Measurements from ENCODE around the gene BRD7.

The BRD7 gene

GRCh38 chr16:50336884-50337283, 31.9 kb downstream of the BRD7 start (continued):
- TF ChIP-seq ZNF639 (tag by site-specific recombination; IDR thresholded peaks at IDR 0.05) (no peak), YY1 (tag by site-specific recombination; IDR thresholded peaks at IDR 0.05) (no peak), ZNF280D (tag by site-specific recombination; IDR thresholded peaks at IDR 0.05) (no peak), ZNF266 (tag by site-specific recombination; IDR thresholded peaks at IDR 0.05; ENCODE audit: low read depth) (no peak), ZNF292 (tag by site-specific recombination; IDR thresholded peaks at IDR 0.05; ENCODE audit: borderline replicate concordance, low read depth) (no peak)

- no peaks in the 10 kb centered on the region for H3K9me3 ChIP-seq (ENCODE audit: control insufficient read depth, insufficient read depth, low read depth, low read length)
- H3K27ac ChIP-seq (ENCODE audit: extremely low read depth, low read depth, low read length), result no peak overlapping the region
- CTCF ChIA-PET, result no interaction called here
- H3K4me1 ChIP-seq (ENCODE audit: control insufficient read depth, insufficient read depth, low read length), result no peaks in the 10 kb centered on the region
- TF ChIP-seq ZSCAN16 (tag by site-specific recombination; IDR thresholded peaks at IDR 0.05), result no peak
- no peak for TF ChIP-seq KLF1 (tag by site-specific recombination; IDR thresholded peaks at IDR 0.05)
- no peak for TF ChIP-seq HOXC10 (CRISPR knock-in tag; IDR thresholded peaks at IDR 0.05)
- TF ChIP-seq ZFHX2 (tag by site-specific recombination; conservative IDR thresholded peaks at IDR 0.05), result no peak
- TF ChIP-seq ZNF23 (tag by site-specific recombination; IDR thresholded peaks at IDR 0.05; ENCODE audit: borderline replicate concordance), result no peak
- TF ChIP-seq MYNN (tag by site-specific recombination; IDR thresholded peaks at IDR 0.05; ENCODE audit: borderline replicate concordance), result no peak
- TF ChIP-seq ZNF776 (tag by site-specific recombination; IDR thresholded peaks at IDR 0.05; ENCODE audit: borderline replicate concordance), result no peak
- TF ChIP-seq ZBTB1 (tag by site-specific recombination; IDR thresholded peaks at IDR 0.05), result no peak
- POLR2A ChIA-PET, result no interaction called here
- H3K36me3 ChIP-seq (ENCODE audit: control insufficient read depth in 2 of 2, insufficient read depth in 1 of 2, low read length in 2 of 2), result peaks cover 18 to 66% of the 10 kb centered on the region in 2 experiments; a peak in 2 of 3 replicates
- H3K4me3 ChIP-seq (ENCODE audit: low read depth, low read length), result no peak overlapping the region
Observed at GRCh38 chr16:50335196-50335958, 33.4 kb downstream of the BRD7 start.

- peaks cover 13 to 70% of the 10 kb centered on the region in 2 experiments; a peak in 2 of 3 replicates for H3K36me3 ChIP-seq (ENCODE audit: control insufficient read depth in 2 of 2, insufficient read depth in 1 of 2, low read length in 2 of 2)
- CTCF ChIA-PET, result no interaction called here
Observed at GRCh38 chr16:50334106-50334975, 34.4 kb downstream of the BRD7 start.

More at GRCh38 chr16:50334106-50334975, 34.4 kb downstream of the BRD7 start:
- Histone ChIP-seq H3K4me3 (ENCODE audit: low read depth, low read length) (no peak overlapping the region), H3K27ac (ENCODE audit: extremely low read depth, low read depth, low read length) (no peak overlapping the region), H3K9me3 (ENCODE audit: control insufficient read depth, insufficient read depth, low read depth, low read length) (no peaks in the 10 kb centered on the region), H3K4me1 (ENCODE audit: control insufficient read depth, insufficient read depth, low read length) (no peaks in the 10 kb centered on the region)
- TF ChIP-seq ZNF175 (tag by site-specific recombination; IDR thresholded peaks at IDR 0.05) (no peak), BCL11B (tag by site-specific recombination; IDR thresholded peaks at IDR 0.05; ENCODE audit: low read depth) (no peak), ZNF239 (tag by site-specific recombination; IDR thresholded peaks at IDR 0.05) (no peak), ZNF645 (tag by site-specific recombination; IDR thresholded peaks at IDR 0.05) (no peak), IKZF3 (tag by site-specific recombination; IDR thresholded peaks at IDR 0.05) (no peak), ZNF510 (tag by site-specific recombination; IDR thresholded peaks at IDR 0.05; ENCODE audit: insufficient replicate concordance) (no peak), EGR2 (tag by site-specific recombination; IDR thresholded peaks at IDR 0.05; ENCODE audit: low read depth) (no peak), ZBTB21 (tag by site-specific recombination; IDR thresholded peaks at IDR 0.05) (no peak), ZNF184 (tag by site-specific recombination; IDR thresholded peaks at IDR 0.05) (no peak), ZNF580 (tag by site-specific recombination; IDR thresholded peaks at IDR 0.05) (no peak), ZNF660 (tag by site-specific recombination; IDR thresholded peaks at IDR 0.05) (no peak)
- POLR2A ChIA-PET, result no interaction called here

All from HEK293 (cell line).